ENCODE measurements around the gene SPACDR.

Gene SPACDR

DNA sequence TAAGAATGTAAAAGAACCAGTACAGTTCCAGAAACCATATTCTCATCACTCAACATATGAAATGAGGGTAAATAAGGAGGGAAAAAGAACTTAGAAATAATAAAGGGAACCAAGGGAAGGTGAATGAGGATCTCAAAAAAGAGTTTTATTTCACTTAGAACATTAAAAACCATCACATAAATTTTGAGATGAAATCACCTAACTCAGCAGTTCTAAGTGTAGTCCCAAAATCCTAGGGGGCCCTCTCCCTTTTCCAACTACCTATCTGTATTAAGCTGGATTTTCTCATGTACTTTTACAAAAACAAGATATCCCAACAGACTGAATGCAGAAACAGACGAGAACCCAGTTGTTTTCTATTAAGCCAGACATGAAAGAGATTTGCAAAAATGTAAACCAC, 38.7 kb downstream of the SPACDR start:
- no peaks in the 10 kb centered on the region for H3K9me3 ChIP-seq (ENCODE audit: insufficient read depth, low read length)
- peaks cover 11% of the 10 kb centered on the region for H3K79me2 ChIP-seq (ENCODE audit: low read length)
- no peaks in the 10 kb centered on the region for H3K27me3 ChIP-seq (ENCODE audit: low read depth, low read length)
- no peak overlapping the region for H3K9ac ChIP-seq (ENCODE audit: low read length)
- H3K27ac ChIP-seq (ENCODE audit: low read length): no peak overlapping the region
- H3K4me1 ChIP-seq (ENCODE audit: low read length): peaks cover 24% of the 10 kb centered on the region
- no peak overlapping the region for H3K4me2 ChIP-seq (ENCODE audit: low read length)
- peaks cover 3% of the 10 kb centered on the region for H3K36me3 ChIP-seq (replicated peaks; ENCODE audit: low read depth, low read length)
- TF ChIP-seq, protein P1, sequence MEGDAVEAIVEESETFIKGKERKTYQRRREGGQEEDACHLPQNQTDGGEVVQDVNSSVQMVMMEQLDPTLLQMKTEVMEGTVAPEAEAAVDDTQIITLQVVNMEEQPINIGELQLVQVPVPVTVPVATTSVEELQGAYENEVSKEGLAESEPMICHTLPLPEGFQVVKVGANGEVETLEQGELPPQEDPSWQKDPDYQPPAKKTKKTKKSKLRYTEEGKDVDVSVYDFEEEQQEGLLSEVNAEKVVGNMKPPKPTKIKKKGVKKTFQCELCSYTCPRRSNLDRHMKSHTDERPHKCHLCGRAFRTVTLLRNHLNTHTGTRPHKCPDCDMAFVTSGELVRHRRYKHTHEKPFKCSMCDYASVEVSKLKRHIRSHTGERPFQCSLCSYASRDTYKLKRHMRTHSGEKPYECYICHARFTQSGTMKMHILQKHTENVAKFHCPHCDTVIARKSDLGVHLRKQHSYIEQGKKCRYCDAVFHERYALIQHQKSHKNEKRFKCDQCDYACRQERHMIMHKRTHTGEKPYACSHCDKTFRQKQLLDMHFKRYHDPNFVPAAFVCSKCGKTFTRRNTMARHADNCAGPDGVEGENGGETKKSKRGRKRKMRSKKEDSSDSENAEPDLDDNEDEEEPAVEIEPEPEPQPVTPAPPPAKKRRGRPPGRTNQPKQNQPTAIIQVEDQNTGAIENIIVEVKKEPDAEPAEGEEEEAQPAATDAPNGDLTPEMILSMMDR (IDR thresholded peaks at IDR 0.05; ENCODE audit: low read depth, low read length): no peak
- TF ChIP-seq EZH2phosphoT487 (IDR thresholded peaks at IDR 0.05; ENCODE audit: low read depth): no peak
- no peak overlapping the region for H2AFZ ChIP-seq (ENCODE audit: low read depth, low read length)
- no peaks in the 10 kb centered on the region for H4K20me1 ChIP-seq (ENCODE audit: insufficient read depth, low read length)
- no peak overlapping the region for H3K4me3 ChIP-seq (ENCODE audit: low read length)

DNA sequence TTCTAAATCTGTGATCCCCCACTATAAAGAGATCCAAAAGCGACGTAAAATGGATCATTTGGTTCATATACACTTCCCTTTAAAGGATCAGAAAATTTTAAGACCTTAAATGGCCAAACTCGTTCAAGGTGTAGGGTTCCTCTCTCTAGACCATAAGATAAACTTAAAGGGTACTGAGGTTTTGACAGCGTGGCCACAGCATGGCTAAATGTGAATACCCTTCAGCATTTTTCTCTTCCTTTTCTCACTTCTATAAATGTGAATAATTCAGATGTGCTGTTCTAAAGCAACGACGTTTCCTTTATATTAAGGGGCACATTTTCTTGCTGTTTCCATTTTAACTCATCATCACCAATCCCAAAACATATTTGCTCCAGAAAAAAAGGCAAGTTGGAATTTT, 40.7 kb downstream of the SPACDR start:
- H3K36me3 ChIP-seq (replicated peaks; ENCODE audit: low read depth, low read length): peaks cover 3% of the 10 kb centered on the region
- no peaks in the 10 kb centered on the region for H3K79me2 ChIP-seq (ENCODE audit: low read length)
- TF ChIP-seq EZH2phosphoT487 (IDR thresholded peaks at IDR 0.05; ENCODE audit: low read depth): no peak
- TF ChIP-seq, protein P1 (IDR thresholded peaks at IDR 0.05; ENCODE audit: low read depth, low read length): no peak
- H3K4me2 ChIP-seq (ENCODE audit: low read length): peak overlapping the region; percentile 31
- H4K20me1 ChIP-seq (ENCODE audit: insufficient read depth, low read length): no peaks in the 10 kb centered on the region
- peak overlapping the region; percentile 68; the same call in 1 of the 2 replicates for H2AFZ ChIP-seq (ENCODE audit: low read depth, low read length)
- peak overlapping the region; percentile 45 for H3K9ac ChIP-seq (ENCODE audit: low read length)
- H3K27ac ChIP-seq (ENCODE audit: low read length): peak overlapping the region; percentile 81
- H3K4me3 ChIP-seq (ENCODE audit: low read length): no peak overlapping the region
- no peaks in the 10 kb centered on the region for H3K27me3 ChIP-seq (ENCODE audit: low read depth, low read length)
- no peaks in the 10 kb centered on the region for H3K9me3 ChIP-seq (ENCODE audit: insufficient read depth, low read length)
- peaks cover 43% of the 10 kb centered on the region for H3K4me1 ChIP-seq (ENCODE audit: low read length)

DNA sequence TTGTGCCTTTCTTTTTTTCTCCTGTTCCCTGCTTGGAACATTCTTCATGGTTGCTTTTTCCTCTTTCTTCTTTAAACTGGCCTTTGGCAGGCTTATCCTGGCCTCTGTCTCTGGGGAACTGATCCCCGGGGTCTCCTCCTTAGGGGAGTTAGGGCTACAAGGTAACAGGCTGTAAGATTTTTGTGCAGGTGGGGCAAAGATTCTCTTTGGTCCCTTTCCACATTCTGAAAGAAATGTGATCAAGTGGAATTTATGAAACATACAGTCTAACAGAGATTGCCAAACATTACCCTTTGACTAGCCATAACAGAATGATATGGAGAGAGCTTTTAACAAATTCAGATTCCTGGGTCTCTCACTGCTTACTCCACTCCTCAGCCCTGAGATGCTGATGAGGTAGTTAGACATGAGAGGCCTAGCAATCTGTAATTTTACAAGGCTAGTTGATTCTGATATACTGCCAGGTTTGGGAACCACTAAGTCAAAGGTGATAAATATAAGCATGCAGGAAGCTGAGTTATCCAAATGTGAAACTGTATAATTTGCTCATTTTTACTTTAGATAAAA, 44.3 kb downstream of the SPACDR start:
- H3K4me3 ChIP-seq (ENCODE audit: low read length): no peak overlapping the region
- H2AFZ ChIP-seq (ENCODE audit: low read depth, low read length): no peak overlapping the region
- peak overlapping the region; percentile 28; the same call in 1 of the 2 replicates for H3K9ac ChIP-seq (ENCODE audit: low read length)
- H3K27ac ChIP-seq (ENCODE audit: low read length): peak overlapping the region; percentile 61
- H3K4me2 ChIP-seq (ENCODE audit: low read length): peak overlapping the region; percentile 44
- H3K79me2 ChIP-seq (ENCODE audit: low read length): no peaks in the 10 kb centered on the region
- H3K27me3 ChIP-seq (ENCODE audit: low read depth, low read length): no peaks in the 10 kb centered on the region
- peaks cover 42% of the 10 kb centered on the region for H3K4me1 ChIP-seq (ENCODE audit: low read length)
- peaks cover 3% of the 10 kb centered on the region for H3K36me3 ChIP-seq (replicated peaks; ENCODE audit: low read depth, low read length)
- H4K20me1 ChIP-seq (ENCODE audit: insufficient read depth, low read length): no peaks in the 10 kb centered on the region
- H3K9me3 ChIP-seq (ENCODE audit: insufficient read depth, low read length): no peaks in the 10 kb centered on the region
- no peak for TF ChIP-seq EZH2phosphoT487 (IDR thresholded peaks at IDR 0.05; ENCODE audit: low read depth)

DNA sequence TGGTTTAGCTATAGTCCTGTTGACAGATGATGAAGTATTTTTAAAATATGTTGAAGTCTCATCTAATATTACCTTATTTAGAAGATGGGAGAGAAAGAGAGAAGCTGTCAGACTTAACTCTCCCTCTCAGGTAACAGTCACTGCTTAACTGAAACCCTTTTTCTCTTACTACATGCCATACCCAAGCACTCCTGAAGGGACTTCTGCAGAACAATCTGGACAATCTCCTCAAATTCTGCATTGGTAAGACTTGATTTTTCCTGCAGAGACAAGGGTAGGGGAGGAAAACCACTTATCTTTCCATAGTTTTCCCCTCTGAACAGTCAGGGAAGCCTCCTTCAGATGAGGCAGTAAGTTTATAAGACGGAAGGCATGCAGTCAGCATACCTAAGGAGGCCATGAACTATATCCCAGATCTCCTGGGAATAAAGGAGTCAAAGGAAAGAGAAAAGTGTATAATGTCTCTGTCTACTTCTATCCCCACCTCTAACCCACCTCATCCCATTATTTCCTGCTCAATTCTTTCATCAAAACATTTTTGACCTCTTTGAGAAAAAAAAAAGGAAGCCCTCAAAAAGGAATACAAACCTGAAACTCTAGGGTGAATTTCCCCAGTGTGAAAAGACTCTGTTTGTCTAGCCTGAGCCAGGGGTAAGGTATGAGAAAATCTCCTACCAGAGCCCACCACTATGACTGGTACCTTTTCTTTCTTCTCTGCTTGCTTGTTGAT, 45.0 kb downstream of the SPACDR start:
- no peaks in the 10 kb centered on the region for H4K20me1 ChIP-seq (ENCODE audit: insufficient read depth, low read length)
- peak overlapping the region; percentile 61 for H3K27ac ChIP-seq (ENCODE audit: low read length)
- no peaks in the 10 kb centered on the region for H3K79me2 ChIP-seq (ENCODE audit: low read length)
- no peak overlapping the region for H2AFZ ChIP-seq (ENCODE audit: low read depth, low read length)
- peak overlapping the region; percentile 44 for H3K4me2 ChIP-seq (ENCODE audit: low read length)
- H3K9ac ChIP-seq (ENCODE audit: low read length): peak overlapping the region; percentile 28; the same call in 1 of the 2 replicates
- H3K4me1 ChIP-seq (ENCODE audit: low read length): peaks cover 44% of the 10 kb centered on the region
- H3K36me3 ChIP-seq (replicated peaks; ENCODE audit: low read depth, low read length): peaks cover 2% of the 10 kb centered on the region
- TF ChIP-seq, protein P1 (IDR thresholded peaks at IDR 0.05; ENCODE audit: low read depth, low read length): no peak
- TF ChIP-seq EZH2phosphoT487 (IDR thresholded peaks at IDR 0.05; ENCODE audit: low read depth): no peak
- H3K4me3 ChIP-seq (ENCODE audit: low read length): no peak overlapping the region
- H3K27me3 ChIP-seq (ENCODE audit: low read depth, low read length): no peaks in the 10 kb centered on the region
- no peaks in the 10 kb centered on the region for H3K9me3 ChIP-seq (ENCODE audit: insufficient read depth, low read length)

All from OCI-LY3 (cell line).